Endometrial microvascular endothelial cells (primary cell): ENCODE results near the gene ALDH1B1. TPM values are rescaled to one million over a fixed set of nuclear protein-coding genes. Genes with fewer than 3 reads are reported as not detected.

Experiments used
- in situ Hi-C: cut with HindIII; loops from 2 replicates; pipeline ENCODE4 v1.10.0; 2017; ENCODE audit warnings: low sequenced_read_pairs, low pct_unique_long_range_greater_than_20kb; ENCODE audit errors: inconsistent ontology term
- total RNA-seq: library from RNA; depleted of rRNA; stranded (reverse); fragments of >200 nt; gene quantifications from one replicate; pipeline ENCODE4 v1.2.3, GENCODE V29; 2015; ENCODE audit errors: inconsistent ontology term

The ALDH1B1 gene
- total RNA-seq, 1 donor from 2014 or later = 45.2 TPM

- in situ Hi-C loops = no loop called here
Measured at GRCh38 chr9:38405785-38406184, 13.3 kb downstream of the ALDH1B1 start.

DNA sequence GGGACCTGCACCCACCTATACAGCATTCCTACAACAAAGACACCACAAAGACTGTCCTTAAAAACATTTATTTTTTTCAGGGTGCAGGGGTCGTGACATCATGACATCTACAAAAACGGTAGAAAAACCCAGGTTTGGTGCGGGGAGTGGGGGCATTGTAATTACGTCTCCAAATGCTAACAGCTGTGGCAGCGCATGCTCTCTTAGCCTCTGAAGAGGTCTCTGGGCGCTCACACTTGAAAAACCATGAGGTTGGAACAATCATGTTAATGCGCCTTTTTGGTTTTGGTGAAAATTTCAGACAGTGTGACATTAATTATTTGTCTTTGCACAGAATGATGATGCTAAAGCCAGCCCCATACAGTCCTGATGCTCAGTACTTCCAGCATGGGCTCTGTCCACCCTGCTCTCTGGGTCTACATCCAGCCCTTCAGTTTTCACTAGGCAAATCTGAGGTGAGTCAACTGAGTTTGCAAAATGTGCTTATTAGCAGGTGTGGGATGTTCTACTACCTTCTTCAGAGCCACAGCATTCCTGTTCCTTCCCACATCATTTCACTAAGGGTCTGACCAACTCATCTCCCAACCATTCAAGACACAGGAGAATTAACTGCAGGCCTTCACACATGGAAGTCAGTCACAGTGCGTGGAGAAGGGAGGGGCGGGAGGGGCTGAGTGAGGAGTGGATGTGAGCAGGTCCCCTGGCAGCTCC is 14.1 kb downstream of the ALDH1B1 start:
- in situ Hi-C loops = no loop called here

- in situ Hi-C loops = no loop called here
Measured at GRCh38 chr9:38408719-38409118, 16.2 kb downstream of the ALDH1B1 start.

DNA sequence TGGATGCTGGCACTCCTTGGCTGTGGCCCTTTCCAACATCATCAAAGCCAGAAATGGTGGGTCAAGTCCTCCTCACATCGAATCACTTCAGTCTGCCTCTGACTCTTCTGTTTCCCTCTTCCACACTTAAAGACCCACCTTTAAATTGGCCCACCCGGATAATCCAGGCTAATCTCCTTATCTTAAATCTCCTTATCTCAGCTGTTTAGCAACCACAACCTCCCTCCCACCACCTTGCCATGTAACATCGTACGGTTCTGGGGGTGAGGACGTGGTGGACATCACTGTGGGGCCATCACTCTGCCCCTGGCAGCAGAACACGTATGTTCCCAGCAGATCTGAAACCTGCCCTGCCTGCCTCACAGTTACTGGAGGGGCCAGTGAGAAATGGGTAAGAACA is 20.2 kb downstream of the ALDH1B1 start:
- in situ Hi-C loops = no loop called here

- in situ Hi-C loops = no loop called here
Measured at GRCh38 chr9:38413283-38413682, 20.8 kb downstream of the ALDH1B1 start.

- in situ Hi-C loops = no loop called here
Measured at GRCh38 chr9:38414040-38414723, 21.7 kb downstream of the ALDH1B1 start.

GRCh38 chr9:38415856-38416255 is 23.4 kb downstream of the ALDH1B1 start:
- in situ Hi-C loops = no loop called here

- in situ Hi-C loops = no loop called here
Measured at GRCh38 chr9:38416461-38416860, 24.0 kb downstream of the ALDH1B1 start.

DNA sequence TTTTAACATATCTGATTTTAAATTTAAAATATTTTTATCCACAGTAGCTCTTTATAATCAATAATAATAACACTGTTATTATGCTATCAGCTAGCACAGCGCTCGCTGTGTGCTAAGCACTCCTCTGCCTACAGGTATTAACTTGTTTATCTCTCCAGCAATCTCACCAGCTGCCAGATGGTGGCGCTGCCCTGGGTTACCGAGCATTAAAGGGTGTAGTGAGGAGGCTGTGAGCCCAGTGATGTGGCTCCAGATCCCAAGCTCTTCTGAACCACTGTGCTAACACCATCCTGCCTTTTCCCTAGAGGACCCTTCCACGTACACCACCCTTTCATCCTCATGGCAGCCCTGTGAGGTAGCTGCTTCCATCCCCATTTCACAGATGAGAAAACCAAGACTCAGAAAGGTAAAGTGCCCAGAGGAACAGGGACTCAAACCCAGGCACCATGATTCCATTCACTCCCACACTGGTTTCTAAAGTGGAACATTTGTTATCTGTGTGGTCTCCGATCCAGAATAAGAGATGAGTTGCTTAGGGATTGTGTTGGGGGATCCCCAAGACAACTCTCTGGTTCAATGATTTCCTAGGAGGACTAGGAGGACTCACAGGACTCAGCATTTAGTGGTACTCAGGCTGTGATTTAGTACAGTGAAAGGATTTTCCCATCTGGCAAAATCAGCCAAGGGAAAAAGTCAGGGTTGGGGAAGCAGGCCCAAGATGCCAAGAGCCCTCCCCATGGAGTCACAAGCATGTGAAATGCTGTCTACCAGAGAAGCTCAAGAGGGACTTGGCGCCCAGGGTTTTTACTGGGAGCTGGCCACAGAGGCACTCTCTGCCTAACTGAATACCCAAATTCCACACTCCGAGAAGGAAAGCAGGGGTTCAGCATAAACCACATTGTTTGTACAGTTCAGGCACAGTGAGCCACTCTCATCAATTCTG is 24.8 kb downstream of the ALDH1B1 start:
- in situ Hi-C loops = no loop called here

- in situ Hi-C loops = no loop called here
Measured at GRCh38 chr9:38418366-38418765, 25.9 kb downstream of the ALDH1B1 start.

GRCh38 chr9:38419181-38419580 is 26.7 kb downstream of the ALDH1B1 start:
- in situ Hi-C loops = no loop called here

DNA sequence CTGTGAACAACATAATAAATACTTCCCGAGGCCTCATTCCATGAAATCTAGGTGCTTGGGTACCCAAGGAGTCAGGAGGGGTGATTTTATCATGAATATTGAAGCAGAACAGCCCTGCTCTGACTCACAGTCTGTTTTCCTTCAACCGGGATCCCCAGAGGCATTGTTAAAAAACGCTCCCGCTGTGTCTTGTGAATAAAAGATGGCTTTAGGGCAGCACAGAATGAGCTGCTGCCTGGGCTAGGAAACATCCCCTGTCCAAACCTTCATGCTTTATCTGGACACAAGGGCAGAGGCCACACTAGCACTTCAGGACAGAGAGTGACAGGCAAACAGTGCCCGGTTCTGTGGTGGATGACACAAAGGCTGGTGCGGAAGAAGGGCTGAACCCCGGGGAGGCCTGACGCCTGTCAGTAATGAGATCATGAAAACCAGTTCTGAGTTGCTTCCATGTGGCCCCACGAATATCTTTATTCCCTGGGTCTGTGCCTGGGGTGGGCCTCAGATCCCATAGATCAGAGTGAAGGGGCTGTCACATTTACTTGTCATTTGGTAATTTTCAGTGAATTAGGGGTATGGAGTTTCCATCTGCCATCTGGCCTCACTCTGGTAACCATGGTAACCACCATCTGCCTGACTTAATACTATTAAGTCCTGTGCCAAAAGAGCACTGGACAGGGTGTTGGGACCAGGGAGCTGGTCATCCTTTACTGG is 29.2 kb downstream of the ALDH1B1 start:
- in situ Hi-C loops = no loop called here

- in situ Hi-C loops = no loop called here
Measured at GRCh38 chr9:38422555-38423260, 30.2 kb downstream of the ALDH1B1 start.

DNA sequence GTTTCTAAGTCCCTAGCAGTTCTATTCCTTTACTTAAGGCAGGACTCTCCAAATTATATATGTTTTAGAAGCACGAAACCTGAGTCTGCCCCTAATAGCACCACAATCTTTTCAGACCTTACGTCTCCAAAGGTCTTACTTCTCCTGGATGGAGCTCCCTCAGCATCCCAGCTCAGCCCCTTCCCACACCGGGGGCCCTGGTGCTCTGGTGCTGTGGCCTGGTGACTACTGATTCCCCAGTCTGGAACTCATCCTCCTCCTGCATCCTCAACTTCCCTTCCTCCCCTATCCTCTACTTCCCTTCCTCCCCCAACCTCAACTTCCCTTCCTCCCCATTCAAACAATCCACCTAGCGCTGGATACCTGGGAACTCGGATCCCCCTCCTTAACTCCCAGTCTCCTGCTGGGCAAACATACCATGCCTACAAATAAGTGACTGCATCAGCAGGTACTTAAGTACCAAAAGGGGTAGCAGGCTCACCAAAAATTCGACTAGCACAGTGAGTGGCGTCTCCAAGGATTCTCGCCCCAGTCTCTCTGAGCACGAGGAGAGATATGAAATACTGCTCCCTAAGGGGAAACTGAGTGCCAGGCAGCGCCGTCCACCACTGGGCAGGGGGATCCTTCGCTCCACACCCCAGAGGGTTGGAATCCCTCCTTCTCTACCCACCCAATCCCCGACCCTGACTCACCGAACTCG is 30.9 kb downstream of the ALDH1B1 start:
- in situ Hi-C loops = no loop called here

- in situ Hi-C loops = no loop called here
Measured at GRCh38 chr9:38423973-38424843, 31.7 kb downstream of the ALDH1B1 start, which contains the start of gene IGFBPL1. Gene IGFBPL1 (minus strand): TSS chr9:38424454. CDS start chr9:38424424, 30 bp downstream.

GRCh38 chr9:38424918-38425317 is 32.4 kb downstream of the ALDH1B1 start:
- in situ Hi-C loops = no loop called here

DNA sequence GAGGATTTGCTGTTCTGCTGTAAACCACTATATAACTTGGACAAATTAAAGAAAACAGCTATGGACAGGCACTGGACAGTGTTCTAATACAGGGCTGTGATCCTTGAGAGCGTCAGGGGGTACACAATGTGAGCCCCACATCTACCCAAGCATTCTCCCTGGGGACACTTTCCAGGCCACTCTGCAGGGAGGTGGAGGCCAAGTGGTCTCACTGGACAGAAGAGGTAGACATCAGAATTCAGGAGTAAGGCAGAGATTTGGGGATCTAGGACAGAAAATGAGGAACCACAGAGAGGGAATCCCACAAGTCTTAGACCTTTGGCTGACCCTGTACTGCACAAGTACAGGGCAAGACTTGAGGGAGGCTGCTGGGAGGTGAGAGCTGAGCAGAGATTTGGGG is 35.6 kb downstream of the ALDH1B1 start:
- in situ Hi-C loops = no loop called here
